Measurements from ENCODE around the gene FAAP20. TPM values are rescaled to one million over a fixed set of nuclear protein-coding genes. Genes with fewer than 3 reads are reported as not detected.

FAAP20 gene
- total and polyA plus RNA-seq, 10 of the 15 experiments (the other 5 are each of a cell fraction or from before 2014, with no cell fraction given), result 0.79 to 91.8 (median 20.9) TPM

DNA sequence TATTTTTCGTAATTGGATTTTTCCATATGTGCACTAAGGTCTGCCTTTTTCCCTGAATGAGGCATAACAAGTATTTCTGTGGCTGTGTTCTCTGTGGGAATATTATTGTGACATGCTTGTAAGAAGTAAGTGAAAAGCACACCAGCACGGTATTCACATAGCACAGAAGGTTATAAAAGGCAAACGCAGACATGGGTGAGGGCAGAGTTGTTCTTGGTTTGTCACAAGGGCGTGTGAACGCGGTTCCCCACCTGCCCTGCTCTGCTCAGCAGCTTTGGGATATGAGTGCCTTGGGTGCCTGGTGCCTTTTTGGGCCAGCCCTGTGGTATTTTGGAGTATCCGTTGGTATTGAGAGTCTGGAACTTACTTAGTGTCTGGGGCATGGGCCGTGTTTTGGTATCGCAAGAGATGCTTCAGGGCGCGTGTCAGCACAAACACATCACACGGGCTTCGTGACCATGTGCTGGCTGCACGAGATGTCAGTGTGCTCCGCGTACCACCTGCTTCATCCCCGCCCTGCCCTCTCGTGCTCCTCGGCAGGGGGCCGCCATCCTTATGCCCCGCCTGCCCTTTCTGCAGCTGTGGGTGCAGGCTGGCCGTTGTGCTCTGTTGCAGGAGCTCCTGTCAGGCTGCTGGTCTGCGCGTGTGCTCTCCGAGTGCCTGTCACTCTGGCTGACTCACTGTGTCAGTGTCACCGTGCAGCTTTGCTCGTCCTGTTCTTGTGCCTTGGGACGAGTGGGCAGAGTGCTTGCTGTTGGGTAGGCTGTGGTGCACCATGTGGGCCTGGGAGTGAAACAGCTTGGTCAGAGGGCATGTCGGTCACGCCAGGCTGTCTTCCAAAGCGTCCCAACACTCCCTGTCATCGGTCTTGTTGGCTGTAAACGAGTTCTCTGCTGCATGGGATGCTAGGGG lies 48.5 kb upstream of the FAAP20 start:
- SMC1A ChIA-PET (ENCODE audit: uncharacterized antibody, unreplicated experiment), result no interaction called here
- Histone ChIP-seq H3K9me3 (replicated peaks; ENCODE audit: control insufficient read depth, insufficient read depth, low read length) (no peaks in the 10 kb centered on the region), H3K36me3 (ENCODE audit: control insufficient read depth in 2 of 2, insufficient read depth in 2 of 2, low read length in 1 of 2) (peaks cover 0 to 3% of the 10 kb centered on the region in 2 experiments; a peak in 2 of 4 replicates), H3K9ac (ENCODE audit: control insufficient read depth, insufficient read depth, low read length) (no peak overlapping the region), H3K4me2 (ENCODE audit: control insufficient read depth, insufficient read depth) (no peak overlapping the region), H4K20me1 (ENCODE audit: control insufficient read depth, insufficient read depth) (no peaks in the 10 kb centered on the region), H3K4me3 (no peak overlapping the region), H3K79me2 (ENCODE audit: control insufficient read depth, insufficient read depth, low read length) (peaks cover 3% of the 10 kb centered on the region), H3K27ac (ENCODE audit: control insufficient read depth, insufficient read depth) (no peak overlapping the region), H2AFZ (ENCODE audit: control insufficient read depth, low read depth, low read length) (no peak overlapping the region), H3K27me3 (replicated peaks in 1 of 2; ENCODE audit: control insufficient read depth in 2 of 2, insufficient read depth in 2 of 2, low read length in 1 of 2) (no peaks in the 10 kb centered on the region), H3K4me1 (ENCODE audit: control insufficient read depth, insufficient read depth, low read length) (peaks cover 10% of the 10 kb centered on the region)
- WGBS (ENCODE audit: insufficient coverage, insufficient replicate concordance, low lambda C conversion rate, missing lambda C conversion rate), result 94% methylated on average over 32 of the region's 33 CpGs
- no peak for TF ChIP-seq MTA3 (IDR thresholded peaks at IDR 0.05; ENCODE audit: borderline replicate concordance, low read length)
- TF ChIP-seq STAT3 (IDR thresholded peaks at IDR 0.05; ENCODE audit: low read depth, low read length), result no peak
- TF ChIP-seq MYB (IDR thresholded peaks at IDR 0.05; ENCODE audit: borderline replicate concordance, low read depth, low read length), result no peak
- TF ChIP-seq PAX5 (IDR thresholded peaks at IDR 0.05; ENCODE audit: borderline replicate concordance, low read depth, low read length), result no peak
- TF ChIP-seq RELA (IDR thresholded peaks at IDR 0.05; ENCODE audit: borderline replicate concordance, partially characterized antibody), result no peak
- TF ChIP-seq RB1 (IDR thresholded peaks at IDR 0.05; ENCODE audit: borderline replicate concordance), result no peak
- TF ChIP-seq NFXL1 (IDR thresholded peaks at IDR 0.05; ENCODE audit: borderline replicate concordance), result no peak
- no peak for TF ChIP-seq PAX8 (IDR thresholded peaks at IDR 0.05)
- TF ChIP-seq EZH2 (IDR thresholded peaks at IDR 0.05; ENCODE audit: borderline replicate concordance, control insufficient read depth, low read depth, low read length), result no peak
- no peak for TF ChIP-seq E2F4 (IDR thresholded peaks at IDR 0.05; ENCODE audit: low read depth, low read length)
- TF ChIP-seq, protein P1, sequence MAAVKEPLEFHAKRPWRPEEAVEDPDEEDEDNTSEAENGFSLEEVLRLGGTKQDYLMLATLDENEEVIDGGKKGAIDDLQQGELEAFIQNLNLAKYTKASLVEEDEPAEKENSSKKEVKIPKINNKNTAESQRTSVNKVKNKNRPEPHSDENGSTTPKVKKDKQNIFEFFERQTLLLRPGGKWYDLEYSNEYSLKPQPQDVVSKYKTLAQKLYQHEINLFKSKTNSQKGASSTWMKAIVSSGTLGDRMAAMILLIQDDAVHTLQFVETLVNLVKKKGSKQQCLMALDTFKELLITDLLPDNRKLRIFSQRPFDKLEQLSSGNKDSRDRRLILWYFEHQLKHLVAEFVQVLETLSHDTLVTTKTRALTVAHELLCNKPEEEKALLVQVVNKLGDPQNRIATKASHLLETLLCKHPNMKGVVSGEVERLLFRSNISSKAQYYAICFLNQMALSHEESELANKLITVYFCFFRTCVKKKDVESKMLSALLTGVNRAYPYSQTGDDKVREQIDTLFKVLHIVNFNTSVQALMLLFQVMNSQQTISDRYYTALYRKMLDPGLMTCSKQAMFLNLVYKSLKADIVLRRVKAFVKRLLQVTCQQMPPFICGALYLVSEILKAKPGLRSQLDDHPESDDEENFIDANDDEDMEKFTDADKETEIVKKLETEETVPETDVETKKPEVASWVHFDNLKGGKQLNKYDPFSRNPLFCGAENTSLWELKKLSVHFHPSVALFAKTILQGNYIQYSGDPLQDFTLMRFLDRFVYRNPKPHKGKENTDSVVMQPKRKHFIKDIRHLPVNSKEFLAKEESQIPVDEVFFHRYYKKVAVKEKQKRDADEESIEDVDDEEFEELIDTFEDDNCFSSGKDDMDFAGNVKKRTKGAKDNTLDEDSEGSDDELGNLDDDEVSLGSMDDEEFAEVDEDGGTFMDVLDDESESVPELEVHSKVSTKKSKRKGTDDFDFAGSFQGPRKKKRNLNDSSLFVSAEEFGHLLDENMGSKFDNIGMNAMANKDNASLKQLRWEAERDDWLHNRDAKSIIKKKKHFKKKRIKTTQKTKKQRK (IDR thresholded peaks at IDR 0.05; ENCODE audit: low read depth, low read length), result no peak
- TF ChIP-seq EGR1 (IDR thresholded peaks at IDR 0.05; ENCODE audit: borderline replicate concordance in 1 of 2, low read depth in 2 of 2, low read length in 2 of 2), result no peak
- TF ChIP-seq MEF2B (IDR thresholded peaks at IDR 0.05; ENCODE audit: partially characterized antibody, poor library complexity, severe bottlenecking), result no peak
- TF ChIP-seq TARDBP (IDR thresholded peaks at IDR 0.05; ENCODE audit: borderline replicate concordance), result no peak
- no peak for TF ChIP-seq HDAC6 (IDR thresholded peaks at IDR 0.05; ENCODE audit: unreplicated experiment)
- no peak for TF ChIP-seq ZBED1 (IDR thresholded peaks at IDR 0.05; ENCODE audit: borderline replicate concordance)
- TF ChIP-seq CREB1 (IDR thresholded peaks at IDR 0.05; ENCODE audit: low read depth), result no peak
- no peak for TF ChIP-seq ZNF24 (IDR thresholded peaks at IDR 0.05)
- CTCF ChIA-PET, result no interaction called here
- no peak for ATAC-seq
- FAIRE-seq, result no peak
- POLR2A ChIA-PET, result no interaction called here
- intact Hi-C loops (cut with micrococcal nuclease; ENCODE audit: unreplicated experiment), result no loop called here
- no TSS peak for BruUV-seq (replicated peaks)
- RAD21 ChIA-PET (ENCODE audit: unreplicated experiment), result no interaction called here
- no peak for DNase-seq (ENCODE audit: low read depth, low spot score)
- in situ Hi-C loops (cut with MboI), result no loop called here

Measured in GM12878 (cell line).